Calu3 (cell line): ENCODE data around the gene TM9SF3. TPM values are rescaled to one million over a fixed set of nuclear protein-coding genes. Genes with fewer than 3 reads are reported as not detected.

ENCODE experiments used
- BruUV-seq: library from RNA; stranded (reverse); fragments of 400-500 nt; replicated peaks from 2 replicates; lab custom pipeline; 2021; lab: Mats Ljungman, UMichigan
- CTCF ChIA-PET: fragments of 300-600 bp; sonication (Branson Sonifier 250); formaldehyde crosslinking; loops from one replicate; lab custom pipeline; 2022; ENCODE audit warnings: antibody characterized with exemption; lab: Charles Lee
- DNase-seq: peaks from one replicate; pipeline ENCODE4 v3.0.0; 2022
- H3K27ac Mint-ChIP-seq: one replicate; pipeline ENCODE4 v1.8.0; 2022; ENCODE audit warnings: mixed read lengths; ENCODE audit not compliant: unreplicated experiment
- H3K27me3 Mint-ChIP-seq: one replicate; pipeline ENCODE4 v1.8.0; 2022; ENCODE audit warnings: mixed read lengths; ENCODE audit not compliant: unreplicated experiment
- H3K36me3 Mint-ChIP-seq: one replicate; pipeline ENCODE4 v1.8.0; 2022; ENCODE audit warnings: mild to moderate bottlenecking, moderate library complexity, mixed read lengths; ENCODE audit not compliant: insufficient read depth, unreplicated experiment
- H3K4me1 Mint-ChIP-seq: one replicate; pipeline ENCODE4 v1.8.0; 2022; ENCODE audit warnings: mild to moderate bottlenecking, low read depth, mixed read lengths; ENCODE audit not compliant: unreplicated experiment
- H3K4me3 Mint-ChIP-seq: one replicate; pipeline ENCODE4 v1.8.0; 2022; ENCODE audit warnings: mild to moderate bottlenecking, low read depth, moderate library complexity, mixed read lengths; ENCODE audit not compliant: unreplicated experiment
- H3K9me3 Mint-ChIP-seq: one replicate; pipeline ENCODE4 v1.8.0; 2022; ENCODE audit warnings: low read depth, mixed read lengths; ENCODE audit not compliant: unreplicated experiment
- CTCF ChIP-seq: fragments of 200-600 bp; IDR thresholded peaks from one replicate; pipeline ENCODE4 v1.8.0; 2022; ENCODE audit warnings: antibody characterized with exemption; ENCODE audit not compliant: unreplicated experiment
- intact Hi-C: fragments of 100-400 bp; cut with micrococcal nuclease; formaldehyde crosslinking; loops from one replicate; pipeline ENCODE4 v1.10.0; 2022; ENCODE audit not compliant: unreplicated experiment
- total RNA-seq: library from RNA; stranded (reverse); gene quantifications from 2 replicates; pipeline ENCODE4 v1.2.3, GENCODE V29; 2022

TM9SF3 gene
- total RNA-seq, 1 experiment from 2014 or later, result 177 TPM

DNA sequence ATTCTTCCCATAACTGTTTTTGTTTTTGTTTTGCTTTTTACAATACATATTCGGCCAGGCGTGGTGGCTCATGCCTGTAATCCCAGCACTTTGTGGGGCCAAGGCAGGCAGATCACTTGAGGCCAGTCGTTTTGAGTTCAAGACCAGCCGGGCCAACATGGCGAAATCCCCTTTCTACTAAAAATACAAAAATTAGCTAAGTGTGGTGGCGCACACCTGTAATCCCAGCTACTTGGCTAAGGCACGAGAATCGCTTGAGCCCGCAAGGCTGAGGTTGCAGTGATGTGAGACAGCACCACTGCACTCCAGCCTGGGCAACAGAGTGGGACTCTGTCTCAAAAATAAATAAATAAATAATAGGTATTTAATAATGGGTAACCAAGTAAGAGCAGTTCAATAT, 2.3 kb downstream of the TM9SF3 start:
- CTCF ChIA-PET, result no interaction called here
- Mint-ChIP-seq H3K36me3 (peaks cover 39% of the 10 kb centered on the region), H3K27ac (no peak overlapping the region), H3K27me3 (no peaks in the 10 kb centered on the region), H3K4me3 (no peak overlapping the region), H3K4me1 (peaks cover 20% of the 10 kb centered on the region), H3K9me3 (no peaks in the 10 kb centered on the region)
- no TSS peak for BruUV-seq
- intact Hi-C loops, result no loop called here
- no peak for TF ChIP-seq CTCF
- no peak for DNase-seq

DNA sequence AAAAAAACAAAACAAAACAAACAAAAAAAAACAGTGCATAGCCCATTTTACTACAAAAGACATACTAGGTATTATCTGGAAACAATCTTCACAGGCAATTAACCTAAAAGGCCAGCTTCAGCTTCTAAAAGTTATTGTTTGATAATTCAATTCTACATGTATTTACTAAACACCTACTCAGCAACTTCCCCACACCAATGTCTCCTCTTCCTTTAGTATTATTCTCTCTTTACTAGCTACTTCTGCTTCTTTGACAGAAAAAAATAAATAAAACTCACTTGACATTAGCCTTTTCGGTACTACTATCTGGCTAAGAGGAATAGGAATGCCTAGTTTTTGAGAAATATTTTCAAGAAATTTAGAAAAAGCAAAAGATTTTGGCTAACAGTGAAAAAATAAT, 2.8 kb downstream of the TM9SF3 start:
- no peak for TF ChIP-seq CTCF
- H3K9me3 Mint-ChIP-seq, result no peaks in the 10 kb centered on the region
- H3K36me3 Mint-ChIP-seq, result peaks cover 39% of the 10 kb centered on the region
- no peaks in the 10 kb centered on the region for H3K27me3 Mint-ChIP-seq
- peaks cover 20% of the 10 kb centered on the region for H3K4me1 Mint-ChIP-seq
- no peak overlapping the region for H3K4me3 Mint-ChIP-seq
- H3K27ac Mint-ChIP-seq, result no peak overlapping the region
- CTCF ChIA-PET, result no interaction called here
- no peak for DNase-seq
- intact Hi-C loops, result no loop called here
- BruUV-seq, result no TSS peak

DNA sequence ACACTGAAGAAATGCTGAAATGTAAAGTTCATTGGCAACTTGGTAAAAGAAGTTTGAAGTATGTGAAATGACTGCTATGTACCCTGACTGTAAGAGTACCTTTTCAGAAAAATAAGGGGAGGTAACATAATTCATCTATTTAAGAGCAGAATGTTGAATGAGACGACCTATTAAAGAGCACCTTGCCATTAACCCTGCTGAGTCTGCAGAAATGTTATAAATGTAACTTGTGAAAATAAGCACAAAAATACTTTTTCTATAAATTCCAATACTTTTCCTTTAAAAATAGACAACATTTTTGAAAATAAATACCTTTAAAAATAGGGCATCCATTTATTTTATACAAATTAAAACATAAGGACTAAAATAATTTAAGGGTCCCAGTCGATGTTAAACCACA, 7.7 kb downstream of the TM9SF3 start:
- TF ChIP-seq CTCF, result no peak
- H3K27me3 Mint-ChIP-seq, result no peaks in the 10 kb centered on the region

DNA sequence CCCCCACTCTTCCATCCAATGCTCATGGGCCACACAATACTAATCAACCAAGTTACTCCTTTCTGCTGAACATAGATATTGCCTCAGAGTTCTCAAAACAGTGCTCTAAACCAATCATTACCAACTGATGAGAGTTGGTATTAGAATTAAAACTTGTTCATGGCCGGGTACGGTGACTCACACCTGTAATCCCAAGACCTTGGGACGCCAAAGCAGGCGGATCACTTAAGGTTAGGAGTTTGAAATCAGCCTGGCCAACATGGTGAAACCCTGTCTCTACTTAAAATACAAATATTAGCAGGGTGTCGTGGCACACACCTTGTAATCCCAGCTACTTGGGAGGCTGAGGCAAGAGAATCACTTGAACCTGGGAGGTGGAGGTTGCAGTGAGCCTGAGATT, 8.2 kb downstream of the TM9SF3 start:
- CTCF ChIA-PET, result no interaction called here

More for the DNA sequence above, 7.7 kb downstream of the TM9SF3 start:
- no TSS peak for BruUV-seq
- CTCF ChIA-PET, result no interaction called here
- intact Hi-C loops, result no loop called here
- peaks cover 34% of the 10 kb centered on the region for H3K4me1 Mint-ChIP-seq
- H3K36me3 Mint-ChIP-seq, result peaks cover 41% of the 10 kb centered on the region
- peak overlapping the region; percentile 92 for H3K27ac Mint-ChIP-seq
- peak overlapping the region; percentile 63 for H3K4me3 Mint-ChIP-seq
- no peaks in the 10 kb centered on the region for H3K9me3 Mint-ChIP-seq
- DNase-seq, result no peak

More for the DNA sequence above, 8.2 kb downstream of the TM9SF3 start:
- Mint-ChIP-seq H3K36me3 (peaks cover 43% of the 10 kb centered on the region), H3K27ac (peak overlapping the region; percentile 92), H3K4me3 (peak overlapping the region; percentile 63), H3K27me3 (no peaks in the 10 kb centered on the region), H3K9me3 (no peaks in the 10 kb centered on the region), H3K4me1 (peaks cover 38% of the 10 kb centered on the region)
- BruUV-seq, result no TSS peak
- intact Hi-C loops, result no loop called here
- TF ChIP-seq CTCF, result no peak
- DNase-seq, result peak; percentile 28
